B cell (primary cell): Measurements from ENCODE around the gene TIPIN.

Experiments used
- EZH2 ChIP-seq: IDR thresholded peaks from 2 replicates; pipeline ENCODE4 v1.6.1; 2012; ENCODE audit warnings: borderline replicate concordance, low read depth, mild to moderate bottlenecking, moderate library complexity, low read length; ENCODE audit not compliant: insufficient read depth, poor library complexity, severe bottlenecking
- TF ChIP-seq, protein P1 (sequence below): fragments of 200-600 bp; IDR thresholded peaks from one replicate; pipeline ENCODE4 v1.8.0; 2022; ENCODE audit warnings: antibody characterized with exemption, mild to moderate bottlenecking

GRCh38 chr15:66369773-66370651 is 13.5 kb upstream of the TIPIN start:
- TF ChIP-seq, protein P1, sequence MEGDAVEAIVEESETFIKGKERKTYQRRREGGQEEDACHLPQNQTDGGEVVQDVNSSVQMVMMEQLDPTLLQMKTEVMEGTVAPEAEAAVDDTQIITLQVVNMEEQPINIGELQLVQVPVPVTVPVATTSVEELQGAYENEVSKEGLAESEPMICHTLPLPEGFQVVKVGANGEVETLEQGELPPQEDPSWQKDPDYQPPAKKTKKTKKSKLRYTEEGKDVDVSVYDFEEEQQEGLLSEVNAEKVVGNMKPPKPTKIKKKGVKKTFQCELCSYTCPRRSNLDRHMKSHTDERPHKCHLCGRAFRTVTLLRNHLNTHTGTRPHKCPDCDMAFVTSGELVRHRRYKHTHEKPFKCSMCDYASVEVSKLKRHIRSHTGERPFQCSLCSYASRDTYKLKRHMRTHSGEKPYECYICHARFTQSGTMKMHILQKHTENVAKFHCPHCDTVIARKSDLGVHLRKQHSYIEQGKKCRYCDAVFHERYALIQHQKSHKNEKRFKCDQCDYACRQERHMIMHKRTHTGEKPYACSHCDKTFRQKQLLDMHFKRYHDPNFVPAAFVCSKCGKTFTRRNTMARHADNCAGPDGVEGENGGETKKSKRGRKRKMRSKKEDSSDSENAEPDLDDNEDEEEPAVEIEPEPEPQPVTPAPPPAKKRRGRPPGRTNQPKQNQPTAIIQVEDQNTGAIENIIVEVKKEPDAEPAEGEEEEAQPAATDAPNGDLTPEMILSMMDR: no peak
- no peak for TF ChIP-seq EZH2
